SK-N-SH (cell line): ENCODE results near the gene PRSS36. TPM values are rescaled to one million over a fixed set of nuclear protein-coding genes. Genes with fewer than 3 reads are reported as not detected.

ENCODE experiments used
- CTCF ChIA-PET: fragments of 300-600, 350-600 bp; formaldehyde crosslinking; extraction: SDS; loops from one replicate; lab custom pipeline; 2021; lab: Yijun Ruan, JAX
- POLR2A ChIA-PET: fragments of 350-600 bp; sonication (Branson Sonifier 250); formaldehyde crosslinking; extraction: SDS; loops from one replicate; lab custom pipeline; 2020; ENCODE audit warnings: antibody characterized with exemption, inconsistent platforms; lab: Yijun Ruan, JAX
- DNase-seq: peaks from one replicate; pipeline ENCODE4 v3.0.0; 2012
- H2AFZ ChIP-seq: fragments of 200-600 bp; sonication (generic); 2 replicates; pipeline ENCODE4 v1.8.1; 2016; ENCODE audit warnings: antibody characterized with exemption, mild to moderate bottlenecking, low read depth
- H3F3A ChIP-seq: fragments of 200-600 bp; sonication (generic); replicated peaks from 2 replicates; pipeline ENCODE3; 2016; ENCODE audit warnings: antibody characterized with exemption, mild to moderate bottlenecking; ENCODE audit not compliant: insufficient read depth
- H3K27ac ChIP-seq, 2 experiments: fragments of 200-500 bp in 1 of 2; fragments of 200-600 bp in 1 of 2; sonication (Bioruptor generic) in 1 of 2; sonication (generic), shearing (Covaris generic) in 1 of 2; 2 replicates each; pipeline versions ENCODE4 v1.5.1 to v1.6.1; 2014 to 2016; ENCODE audit warnings: low read depth in 2 of 2, inconsistent platforms in 1 of 2, low read length in 1 of 2, mild to moderate bottlenecking in 1 of 2, mixed read lengths in 1 of 2
- H3K27me3 ChIP-seq: fragments of 200-600 bp; sonication (generic), shearing (Covaris generic); 2 replicates; pipeline ENCODE4 v1.6.1; 2016; ENCODE audit warnings: mixed run types; ENCODE audit not compliant: insufficient read depth
- H3K36me3 ChIP-seq, 2 experiments: fragments of 200-500 bp in 1 of 2; fragments of 200-600 bp in 1 of 2; sonication (Bioruptor generic) in 1 of 2; sonication (generic) in 1 of 2; replicated peaks in 1 of 2; 2 replicates each; pipeline versions ENCODE3 to v1.5.1; 2014 to 2016; ENCODE audit warnings: low read length in 1 of 2, mild to moderate bottlenecking in 1 of 2; ENCODE audit not compliant: insufficient read depth in 2 of 2, control insufficient read depth in 1 of 2
- H3K4me1 ChIP-seq, 2 experiments: fragments of 200-500 bp in 1 of 2; fragments of 200-600 bp in 1 of 2; sonication (Bioruptor generic) in 1 of 2; sonication (generic), shearing (Covaris generic) in 1 of 2; 2 replicates each; pipeline versions ENCODE4 v1.5.1 to v1.6.1; 2014 to 2016; ENCODE audit warnings: low read depth in 1 of 2, low read length in 1 of 2, mixed run types in 1 of 2; ENCODE audit not compliant: insufficient read depth in 2 of 2, control insufficient read depth in 1 of 2
- H3K4me2 ChIP-seq: fragments of 200-600 bp; sonication (generic), shearing (Covaris generic); 2 replicates; pipeline ENCODE4 v1.6.1; 2017; ENCODE audit warnings: mixed run types
- H3K4me3 ChIP-seq, 2 experiments: fragments of 200-500 bp in 1 of 2; fragments of 200-600 bp in 1 of 2; sonication (Bioruptor generic) in 1 of 2; sonication (generic), shearing (Covaris generic) in 1 of 2; 2 replicates each; pipeline versions ENCODE4 v1.5.1 to v1.8.1; 2014 to 2016; ENCODE audit warnings: low read depth in 2 of 2, inconsistent platforms in 1 of 2, low read length in 1 of 2, mild to moderate bottlenecking in 1 of 2, mixed read lengths in 1 of 2, moderate library complexity in 1 of 2
- H3K79me2 ChIP-seq: fragments of 200-600 bp; sonication (generic); 2 replicates; pipeline ENCODE4 v1.8.1; 2017; ENCODE audit warnings: mild to moderate bottlenecking; ENCODE audit not compliant: insufficient read depth
- H3K9ac ChIP-seq: fragments of 200-600 bp; sonication (generic); 2 replicates; pipeline ENCODE4 v1.6.1; 2017; ENCODE audit warnings: mixed run types
- H3K9me2 ChIP-seq: fragments of 200-600 bp; sonication (generic); 2 replicates; pipeline ENCODE4 v1.6.1; 2017; ENCODE audit warnings: mixed run types
- H3K9me3 ChIP-seq: fragments of 200-600 bp; sonication (generic); 2 replicates; pipeline ENCODE4 v1.6.1; 2017; ENCODE audit warnings: mixed run types, mild to moderate bottlenecking, moderate library complexity
- H4K20me1 ChIP-seq: fragments of 200-600 bp; sonication (generic); 2 replicates; pipeline ENCODE4 v1.6.1; 2017; ENCODE audit warnings: mild to moderate bottlenecking, mixed run types; ENCODE audit not compliant: insufficient read depth
- CHD2 ChIP-seq: fragments of 150-350 bp; IDR thresholded peaks from 2 replicates; pipeline ENCODE4 v1.6.1; 2018; ENCODE audit warnings: low read length; ENCODE audit not compliant: partially characterized antibody
- ELF1 ChIP-seq: IDR thresholded peaks from 2 replicates; pipeline ENCODE4 v1.4.0; 2012
- FOXM1 ChIP-seq: IDR thresholded peaks from 2 replicates; pipeline ENCODE4 v1.4.0; 2012; ENCODE audit warnings: low read depth, mild to moderate bottlenecking
- GABPA ChIP-seq: IDR thresholded peaks from 2 replicates; pipeline ENCODE4 v1.4.0; 2012; ENCODE audit warnings: low read depth, mild to moderate bottlenecking
- MXI1 ChIP-seq: IDR thresholded peaks from 2 replicates; pipeline ENCODE4 v1.6.1; 2012; ENCODE audit warnings: mild to moderate bottlenecking, low read depth, low read length, improper control_type of control experiment
- PBX3 ChIP-seq: IDR thresholded peaks from 2 replicates; pipeline ENCODE4; 2012
- POLR2AphosphoS5 ChIP-seq: IDR thresholded peaks from 2 replicates; pipeline ENCODE4 v1.6.1; 2012; ENCODE audit warnings: low read depth, low read length
- RAD21 ChIP-seq: IDR thresholded peaks from 2 replicates; pipeline ENCODE4 v1.6.1; 2012; ENCODE audit warnings: mild to moderate bottlenecking, low read length
- REST ChIP-seq: IDR thresholded peaks from 2 replicates; pipeline ENCODE4 v1.6.1; 2012; ENCODE audit warnings: mild to moderate bottlenecking, low read depth, low read length, moderate library complexity
- SMC3 ChIP-seq: IDR thresholded peaks from 2 replicates; pipeline ENCODE4 v1.6.1; 2012; ENCODE audit warnings: low read depth, low read length, improper control_type of control experiment
- TAF1 ChIP-seq: IDR thresholded peaks from 2 replicates; pipeline ENCODE4 v1.6.1; 2012; ENCODE audit warnings: low read depth, mild to moderate bottlenecking, low read length, moderate library complexity, borderline replicate concordance
- TCF12 ChIP-seq: IDR thresholded peaks from 2 replicates; pipeline ENCODE4 v1.4.0; 2012
- TEAD4 ChIP-seq: IDR thresholded peaks from 2 replicates; pipeline ENCODE4 v1.4.0; 2012; ENCODE audit warnings: mild to moderate bottlenecking, borderline replicate concordance; ENCODE audit not compliant: insufficient read depth
- YY1 ChIP-seq: IDR thresholded peaks from 2 replicates; pipeline ENCODE4 v1.4.0; 2012; ENCODE audit warnings: low read depth, mild to moderate bottlenecking
- ZBTB33 ChIP-seq: IDR thresholded peaks from 2 replicates; pipeline ENCODE4 v1.4.0; 2012; ENCODE audit warnings: low read depth, borderline replicate concordance
- WGBS: methylation state at CpG from one replicate; pipeline ENCODE4 v1.1.6; 2017; ENCODE audit warnings: low lambda C conversion rate; 5-methylcytosine and 5-hydroxymethylcytosine counted together
- polyA plus RNA-seq, 3 experiments: library from polyadenylated mRNA; depleted of rRNA; stranded (reverse); fragments of >200 nt; gene quantifications; 2 replicates each; pipeline ENCODE4 v1.2.3, GENCODE V29; 2012
- TF ChIP-seq, protein P1 (sequence below): fragments of 150-350 bp; IDR thresholded peaks from 2 replicates; pipeline ENCODE4 v1.6.1; 2016; ENCODE audit warnings: mild to moderate bottlenecking, low read depth, low read length
- TF ChIP-seq, protein P2 (sequence below): IDR thresholded peaks from 2 replicates; pipeline ENCODE4 v1.4.0; 2012; ENCODE audit warnings: low read depth

PRSS36 gene
- polyA plus RNA-seq, 1 of the 3 experiments (the other 2 are of a cell fraction) = 0.49 TPM

GRCh38 chr16:31117384-31118222 lies 32.3 kb downstream of the PRSS36 start, which contains the start of gene KAT8:
KAT8 (plus strand) TSS chr16:31117664; CDS start chr16:31117682, 18 bp downstream.
- POLR2A ChIA-PET = interaction anchor here (0.6 to 2.9 kb wide), 23 partner anchors 9 to 596 kb away, joined by 3 to 43 read pairs (median 5); partner anchors contain the start of genes BCKDK, FUS, PRSS8 and STX4
- Histone ChIP-seq H3K4me1 (peaks cover 6 to 8% of the 10 kb centered on the region in 2 experiments; a peak in 2 of 4 replicates), H3K4me3 (peak within 1 kb of the TSS; percentile 61 to 95), H3K36me3 (peaks cover 27 to 35% of the 10 kb centered on the region in 2 experiments), H3K4me2 (peak within 1 kb of the TSS; percentile 98), H3K79me2 (peaks cover 40% of the 10 kb centered on the region), H3K9me2 (no peaks in the 10 kb centered on the region), H3F3A (peaks cover 17% of the 10 kb centered on the region), H3K9ac (peak within 1 kb of the TSS; percentile 87), H3K27me3 (no peaks in the 10 kb centered on the region), H3K27ac (peak within 1 kb of the TSS; percentile 74 to 83), H2AFZ (0 out of 2 replicates have a peak within 1 kb of the TSS, but pooled peaks have one; percentile 48), H4K20me1 (peaks cover 5% of the 10 kb centered on the region; the same call in 1 of the 2 replicates), H3K9me3 (no peaks in the 10 kb centered on the region)
- TF ChIP-seq TEAD4 (no peak), CHD2 (peak; percentile 87), TAF1 (peak; percentile 87), PBX3 (peak; percentile 61), SMC3 (no peak), ZBTB33 (peak; percentile 49; the same call in 1 of the 2 replicates), POLR2AphosphoS5 (peak; percentile 95), TCF12 (no peak), GABPA (peak; percentile 97), REST (no peak), MXI1 (peak; percentile 70; the same call in 1 of the 2 replicates), ELF1 (peak; percentile 45; the same call in 1 of the 2 replicates), YY1 (peak; percentile 94), RAD21 (peak; percentile 12; the same call in 1 of the 2 replicates), FOXM1 (no peak; the same call in 1 of the 2 replicates)
- TF ChIP-seq, protein P1, sequence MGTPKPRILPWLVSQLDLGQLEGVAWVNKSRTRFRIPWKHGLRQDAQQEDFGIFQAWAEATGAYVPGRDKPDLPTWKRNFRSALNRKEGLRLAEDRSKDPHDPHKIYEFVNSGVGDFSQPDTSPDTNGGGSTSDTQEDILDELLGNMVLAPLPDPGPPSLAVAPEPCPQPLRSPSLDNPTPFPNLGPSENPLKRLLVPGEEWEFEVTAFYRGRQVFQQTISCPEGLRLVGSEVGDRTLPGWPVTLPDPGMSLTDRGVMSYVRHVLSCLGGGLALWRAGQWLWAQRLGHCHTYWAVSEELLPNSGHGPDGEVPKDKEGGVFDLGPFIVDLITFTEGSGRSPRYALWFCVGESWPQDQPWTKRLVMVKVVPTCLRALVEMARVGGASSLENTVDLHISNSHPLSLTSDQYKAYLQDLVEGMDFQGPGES = no peak
- TF ChIP-seq, protein P2, sequence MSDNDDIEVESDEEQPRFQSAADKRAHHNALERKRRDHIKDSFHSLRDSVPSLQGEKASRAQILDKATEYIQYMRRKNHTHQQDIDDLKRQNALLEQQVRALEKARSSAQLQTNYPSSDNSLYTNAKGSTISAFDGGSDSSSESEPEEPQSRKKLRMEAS = peak; percentile 28; the same call in 1 of the 2 replicates
- 2% methylated on average over 53 of the region's 68 CpGs for WGBS
- CTCF ChIA-PET = interaction anchor here (0.8 to 3.9 kb wide), 5 partner anchors 14 to 326 kb away, joined by 3 to 28 read pairs (median 3); no protein-coding TSS in a partner anchor
- peak; percentile 98 for DNase-seq
